Stimulated activated CD8-positive, alpha-beta memory T cell treated with anti-CD3 and anti-CD28 coated beads, Interleukin-15, amount 100 ng/mL, for 24 hours (primary cell): ENCODE results near the gene SUN1.
"Not testable (repeated sequence)": the region's sequence is repeated elsewhere in the genome, so short reads cannot be mapped to it uniquely, and the experiment has no call there.

Source experiments
- DNase-seq: peaks from one replicate; pipeline ENCODE4 v3.0.0-alpha.2; 2020; ENCODE audit warnings: low read depth

Gene SUN1

GRCh38 chr7:832167-832967 is at the start of gene SUN1:
SUN1 (plus strand) TSS chr7:832476; CDS start chr7:832525, 49 bp downstream.
- no peak for DNase-seq

DNA sequence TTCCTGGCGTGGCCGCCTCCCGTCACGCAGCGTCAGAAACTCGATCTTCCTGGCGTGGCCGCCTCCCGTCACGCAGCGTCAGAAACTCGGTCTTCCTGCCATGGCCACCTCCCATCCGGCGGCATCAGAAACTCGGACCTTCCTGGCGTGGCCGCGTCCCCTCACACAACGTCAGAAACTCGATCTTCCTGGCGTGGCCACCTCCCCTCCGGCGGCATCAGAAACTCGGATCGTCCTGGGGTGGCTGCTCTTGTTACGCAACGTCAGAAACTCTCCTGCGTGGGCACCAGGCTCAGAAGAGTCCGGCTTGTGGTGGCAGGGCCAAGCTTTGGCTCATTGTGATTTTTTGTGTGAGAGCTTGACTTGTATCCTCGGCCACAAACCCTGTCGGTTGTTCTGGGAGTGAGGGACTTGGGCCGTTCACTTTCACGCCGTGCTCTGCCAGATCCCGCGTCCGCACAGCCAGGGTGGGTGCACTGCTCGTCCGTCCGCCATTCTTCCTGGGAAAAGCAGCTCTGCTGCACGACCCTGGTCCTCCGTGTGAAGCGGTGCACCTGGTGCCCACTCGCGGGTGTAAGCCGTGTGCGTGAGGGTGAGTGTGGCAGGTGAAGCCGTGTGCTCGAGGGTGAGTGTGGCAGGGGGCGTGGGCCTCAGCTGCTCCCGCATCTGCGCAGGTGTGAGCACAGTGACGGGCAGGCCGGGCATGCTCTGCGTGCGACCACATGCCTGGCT is 49.4 kb upstream of the SUN1 start:
- no peak for DNase-seq

DNA sequence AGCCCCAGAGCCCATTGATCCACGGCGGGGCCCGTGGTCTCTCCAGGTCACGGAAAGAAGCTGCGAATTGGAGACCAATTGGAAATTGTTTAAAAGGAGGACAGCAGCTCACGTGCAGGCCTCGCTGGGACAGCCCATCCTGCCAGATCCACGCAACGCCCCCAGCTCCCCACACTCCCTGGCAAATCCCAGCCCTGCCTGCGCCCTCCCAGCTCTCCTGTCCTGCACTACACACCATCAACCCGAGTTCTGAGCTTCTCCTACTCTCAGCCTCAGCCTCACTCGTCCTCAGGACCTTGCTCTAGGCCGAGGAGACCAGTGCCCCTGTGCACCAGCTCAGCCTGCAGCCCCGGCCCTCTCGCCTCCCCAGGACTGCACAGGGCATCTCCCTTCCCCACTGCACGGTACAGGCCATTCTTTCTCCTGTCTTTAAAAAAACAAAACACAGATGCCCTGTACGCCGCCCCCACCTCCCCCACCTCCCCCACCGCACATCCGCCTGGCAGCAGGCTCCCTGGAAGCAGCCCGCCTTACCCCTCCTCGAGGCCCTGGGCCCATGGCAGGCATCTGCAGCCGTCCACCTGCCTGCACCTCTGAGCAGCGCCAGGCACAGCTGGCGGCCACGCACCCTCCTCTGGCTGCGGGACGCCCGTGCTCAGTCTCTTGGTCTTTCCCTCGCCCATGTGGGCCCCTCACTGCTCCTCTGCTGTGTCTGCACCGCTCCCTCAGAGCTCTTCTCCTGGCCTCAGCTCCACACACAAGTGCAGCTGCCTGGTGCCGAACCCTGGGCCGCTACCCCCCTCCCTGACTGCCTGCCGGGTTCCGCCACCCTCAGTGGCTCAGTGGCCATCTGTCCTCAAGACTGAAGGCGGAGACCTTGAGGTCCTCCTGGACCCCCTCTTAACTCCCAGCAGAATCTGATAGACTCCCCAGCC is 48.5 kb upstream of the SUN1 start:
- no peak for DNase-seq

GRCh38 chr7:784971-785370 is 47.3 kb upstream of the SUN1 start:
- DNase-seq, result no peak

DNA sequence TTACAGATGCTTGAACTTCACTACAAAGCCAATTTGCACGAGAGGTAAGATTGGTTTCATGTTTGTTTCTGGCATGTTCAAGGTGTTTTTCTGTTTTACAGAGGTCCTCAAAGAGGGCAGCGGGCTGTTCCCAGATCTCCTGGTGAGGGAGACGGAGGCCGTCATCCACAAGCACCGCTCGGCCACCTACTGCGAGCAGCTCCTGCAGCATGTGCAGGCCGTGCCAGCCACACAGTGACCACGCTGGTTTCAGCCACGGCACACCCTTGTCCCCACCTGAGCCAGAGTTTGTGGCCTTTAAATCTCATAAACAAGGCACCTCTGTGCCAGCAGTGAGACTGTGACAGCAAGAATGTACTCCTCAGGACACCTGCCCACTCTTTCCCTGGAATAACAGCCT is 46.9 kb upstream of the SUN1 start:
- no peak for DNase-seq

DNA sequence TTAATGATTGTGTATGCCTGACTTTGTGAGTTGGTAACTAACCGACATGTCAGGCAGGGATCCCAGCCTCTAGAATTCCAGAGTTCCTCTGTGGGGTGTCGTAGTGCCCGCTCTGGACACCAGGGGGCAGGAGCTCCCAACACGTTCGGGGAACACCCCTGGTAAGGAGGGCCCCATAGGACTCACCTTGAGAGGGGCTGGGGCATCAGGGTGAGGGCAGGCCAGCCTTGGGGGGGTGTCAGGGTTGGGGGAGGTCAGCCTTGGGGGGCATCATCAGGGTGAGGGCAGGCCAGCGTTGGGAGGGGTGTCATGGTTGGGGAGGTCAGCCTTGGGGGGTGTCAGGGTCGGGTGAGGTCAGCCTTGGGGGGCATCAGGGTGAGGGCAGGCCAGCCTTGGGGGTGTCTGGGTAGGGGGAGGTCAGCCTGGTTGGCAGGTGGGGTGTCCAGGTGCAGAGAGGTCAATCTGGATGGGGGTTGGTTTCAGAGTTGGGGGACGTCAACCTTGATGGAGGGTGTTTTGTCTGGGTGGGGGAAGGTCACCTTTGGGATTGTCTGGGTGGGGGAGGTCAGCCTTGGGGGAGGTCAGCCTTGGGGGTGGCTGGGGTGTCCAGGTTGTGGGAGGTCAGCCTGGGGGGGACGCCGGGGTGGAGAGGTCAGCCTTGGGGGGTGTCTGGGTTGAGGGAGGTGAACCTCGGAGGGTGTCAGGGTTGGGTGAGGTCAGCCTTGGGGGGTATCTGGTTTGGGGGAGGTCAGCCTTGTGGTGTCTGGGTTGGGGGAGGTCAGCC is 45.6 kb upstream of the SUN1 start:
- DNase-seq, result peak; percentile 51

DNA sequence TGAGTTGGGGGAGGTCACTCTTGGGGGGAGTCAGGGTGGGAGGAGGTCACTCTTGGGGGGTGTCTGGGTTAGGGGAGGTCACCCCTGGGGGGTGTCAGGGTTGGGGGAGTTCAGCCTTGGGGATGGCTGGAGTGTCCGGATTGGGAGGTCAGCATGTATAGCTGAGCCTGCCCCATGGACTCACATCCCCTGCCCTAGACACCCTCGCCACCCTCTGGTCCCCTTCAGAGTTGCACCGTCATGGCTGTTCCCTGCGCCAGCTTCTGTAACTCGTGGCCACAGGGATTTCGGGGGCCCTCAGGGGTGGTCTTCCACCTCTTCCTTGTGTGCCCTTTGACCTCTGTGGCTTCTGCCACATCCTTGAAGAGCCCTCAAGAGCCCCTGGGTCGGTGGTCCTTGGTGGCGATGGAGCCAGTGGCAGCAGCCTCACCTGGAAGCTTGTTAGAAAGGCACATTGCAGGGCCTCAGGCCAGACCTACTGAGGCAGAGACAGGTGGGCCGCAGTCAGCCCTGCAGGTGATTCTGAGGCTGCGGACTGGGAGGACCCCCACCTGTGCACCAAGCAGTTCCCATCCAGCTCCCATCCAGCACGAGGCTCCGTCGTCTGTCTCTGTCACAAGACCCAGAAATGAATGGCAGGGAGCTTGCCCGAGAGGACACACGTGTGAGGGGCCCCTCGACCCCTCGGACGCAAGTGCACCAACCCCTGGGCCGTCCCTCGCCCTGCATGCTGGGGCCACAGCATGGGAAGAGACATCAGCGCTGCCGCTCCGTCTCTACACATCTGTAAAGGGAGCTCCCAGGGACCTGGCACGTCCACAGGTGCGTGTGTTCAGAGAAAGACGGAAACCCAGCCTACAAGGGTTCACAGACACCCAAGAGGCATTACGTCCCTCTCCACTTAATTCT is 44.7 kb upstream of the SUN1 start:
- no peak for DNase-seq

- DNase-seq, result no peak
Measured at GRCh38 chr7:791519-791918, 40.8 kb upstream of the SUN1 start.

- no peak for DNase-seq
Measured at GRCh38 chr7:794207-794606, 38.1 kb upstream of the SUN1 start.

DNA sequence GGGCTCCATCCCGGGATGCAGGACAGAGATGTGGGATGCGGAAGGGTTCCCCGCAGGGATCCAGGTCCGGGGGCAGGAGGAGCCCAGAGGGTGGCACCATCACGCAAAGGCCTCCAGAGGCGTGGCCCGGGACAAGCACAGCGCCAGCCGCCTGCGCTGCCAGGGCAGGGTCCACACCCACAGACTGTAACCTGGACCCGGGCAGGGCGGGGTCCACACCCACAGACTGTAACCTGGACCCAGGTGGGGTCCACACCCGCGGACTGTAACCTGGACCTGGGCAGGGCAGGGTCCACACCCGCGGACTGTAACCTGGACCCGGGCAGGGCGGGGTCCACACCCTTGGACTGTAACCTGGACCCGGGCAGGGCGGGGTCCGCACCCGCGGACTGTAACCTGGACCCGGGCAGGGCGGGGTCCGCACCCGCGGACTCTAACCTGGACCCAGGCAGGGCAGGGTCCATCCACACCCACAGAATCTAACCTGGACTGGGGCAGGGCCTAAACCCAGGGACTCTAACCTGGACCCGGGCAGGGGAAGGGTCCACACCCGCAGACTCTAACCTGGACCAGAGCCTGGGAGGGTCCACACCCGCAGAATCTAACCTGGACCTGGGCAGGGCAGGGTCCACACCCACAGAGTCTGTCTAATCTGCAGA is 37.5 kb upstream of the SUN1 start:
- no peak for DNase-seq

DNA sequence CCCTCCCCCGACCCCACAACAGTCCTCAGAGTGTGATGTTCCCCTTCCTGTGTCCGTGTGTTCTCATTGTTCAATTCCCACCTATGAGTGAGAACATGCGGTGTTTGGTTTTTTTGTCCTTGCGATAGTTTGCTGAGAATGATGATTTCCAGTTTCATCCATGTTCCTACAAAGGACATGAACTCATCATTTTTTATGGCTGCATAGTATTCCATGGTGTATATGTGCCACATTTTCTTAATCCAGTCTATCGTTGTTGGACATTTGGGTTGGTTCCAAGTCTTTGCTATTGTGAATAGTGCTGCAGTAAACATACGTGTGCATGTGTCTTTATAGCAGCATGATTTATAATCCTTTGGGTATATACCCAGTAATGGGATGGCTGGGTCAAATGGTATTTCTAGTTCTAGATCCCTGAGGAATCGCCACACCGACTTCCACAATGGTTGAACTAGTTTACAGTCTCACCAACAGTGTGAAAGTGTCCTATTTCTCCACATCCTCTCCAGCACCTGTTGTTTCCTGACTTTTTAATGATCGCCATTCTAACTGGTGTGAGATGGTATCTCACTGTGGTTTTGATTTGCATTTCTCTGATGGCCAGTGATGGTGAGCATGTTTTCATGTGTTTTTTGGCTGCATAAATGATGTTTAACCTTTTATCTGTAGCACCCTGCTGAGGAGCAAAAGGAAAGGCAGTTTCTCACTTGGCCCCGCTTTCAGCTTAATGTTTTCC is 35.7 kb upstream of the SUN1 start:
- DNase-seq, result not testable (repeated sequence)

GRCh38 chr7:798921-799470 is 33.3 kb upstream of the SUN1 start:
- DNase-seq, result no peak

- no peak for DNase-seq
Measured at GRCh38 chr7:800692-801091, 31.6 kb upstream of the SUN1 start.

- DNase-seq, result not testable (repeated sequence)
Measured at GRCh38 chr7:801351-801750, 30.9 kb upstream of the SUN1 start.

DNA sequence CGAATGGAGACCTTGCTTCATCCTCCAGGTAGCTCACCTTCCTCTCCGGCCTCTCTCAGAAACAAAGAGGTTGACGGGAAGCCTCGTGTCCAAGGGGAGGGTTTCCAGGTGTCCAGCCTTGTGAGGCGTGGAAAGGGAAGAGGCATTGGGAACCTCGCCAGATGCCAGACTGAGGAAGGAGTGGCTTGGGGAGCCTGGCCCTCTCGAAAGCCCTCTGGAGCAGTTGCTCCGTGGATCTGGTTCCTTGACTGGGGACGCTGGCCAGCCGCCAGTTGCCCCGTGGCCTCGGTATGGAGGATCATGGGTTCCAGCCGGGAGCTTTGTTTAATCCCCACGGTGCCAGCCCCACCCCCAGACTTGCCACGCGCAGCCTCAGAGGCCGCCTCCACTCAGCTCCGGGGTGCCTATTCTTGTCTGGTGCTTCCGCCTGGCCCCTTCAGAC is 30.3 kb upstream of the SUN1 start:
- no peak for DNase-seq

- no peak for DNase-seq
Measured at GRCh38 chr7:802500-803242, 29.6 kb upstream of the SUN1 start.

DNA sequence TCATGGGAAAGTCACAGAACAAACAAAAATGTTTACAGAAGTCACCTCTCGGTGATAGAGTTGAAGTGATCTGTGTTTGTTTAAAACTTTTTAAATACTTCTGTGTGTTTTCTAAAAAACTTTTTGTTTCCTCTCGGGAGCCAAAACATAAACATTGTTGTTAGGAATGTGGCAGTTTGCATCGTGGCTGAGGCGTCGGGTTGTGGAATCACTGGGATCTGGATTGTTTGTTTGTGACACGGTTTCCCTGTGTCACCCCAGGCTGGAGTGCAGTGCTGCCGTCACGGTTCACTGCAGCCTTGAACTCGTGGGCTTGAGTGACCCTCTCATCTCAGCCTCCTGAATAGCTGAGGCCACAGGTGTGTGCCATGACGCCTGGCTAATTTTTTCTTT is 29.0 kb upstream of the SUN1 start:
- no peak for DNase-seq

DNA sequence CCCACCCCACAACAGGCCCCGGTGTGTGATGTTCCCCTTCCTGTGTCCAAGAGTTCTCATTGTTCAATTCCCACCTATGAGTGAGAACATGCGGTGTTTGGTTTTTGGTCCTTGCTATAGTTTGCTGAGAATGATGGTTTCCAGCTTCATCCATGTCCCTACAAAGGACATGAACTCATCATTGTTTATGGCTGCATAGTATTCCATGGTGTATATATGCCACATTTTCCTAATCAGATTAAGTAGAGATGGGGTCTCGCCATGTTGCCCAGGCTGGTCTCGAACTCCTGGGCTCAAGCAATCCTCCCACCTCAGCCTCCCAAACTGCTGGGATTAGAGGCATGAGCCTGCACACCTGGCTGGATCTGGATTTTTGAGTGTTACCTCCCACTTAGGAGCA is 28.5 kb upstream of the SUN1 start:
- not testable (repeated sequence) for DNase-seq
